Activated CD8-positive, alpha-beta memory T cell treated with anti-CD3 and anti-CD28 coated beads, Interleukin-2, amount 10 ng/mL, durations not matched to agents 7 days and 5 days (primary cell): Measurements from ENCODE around the gene LYPD3. TPM values are rescaled to one million over a fixed set of nuclear protein-coding genes. Genes with fewer than 3 reads are reported as not detected.
"Not testable (repeated sequence)": the region's sequence is repeated elsewhere in the genome, so short reads cannot be mapped to it uniquely, and the experiment has no call there.

Source experiments
- ATAC-seq: fragments of 150-1000 bp; cut with Tn5 transposase; one replicate; pipeline ENCODE4 v1.10.0; 2021; ENCODE audit warnings: moderate library complexity
- CTCF ChIA-PET: fragments of 350-600 bp; sonication (Branson Sonifier 250); formaldehyde crosslinking; loops from one replicate; lab custom pipeline; 2021; ENCODE audit warnings: antibody characterized with exemption; lab: Charles Lee
- DNase-seq: peaks from one replicate; pipeline ENCODE4 v3.0.0-alpha.2; 2020
- H3K27ac Mint-ChIP-seq: one replicate; pipeline ENCODE4 v1.8.0; 2021; ENCODE audit warnings: mild to moderate bottlenecking, mixed read lengths
- H3K27me3 Mint-ChIP-seq: one replicate; pipeline ENCODE4 v1.8.0; 2021; ENCODE audit warnings: mixed read lengths
- H3K36me3 Mint-ChIP-seq: one replicate; pipeline ENCODE4 v1.8.0; 2021; ENCODE audit warnings: mild to moderate bottlenecking, mixed read lengths
- H3K4me1 Mint-ChIP-seq: one replicate; pipeline ENCODE4 v1.8.0; 2021; ENCODE audit warnings: mixed read lengths
- H3K4me3 Mint-ChIP-seq: one replicate; pipeline ENCODE4 v1.8.0; 2021; ENCODE audit warnings: mild to moderate bottlenecking, moderate library complexity, mixed read lengths
- H3K9me3 Mint-ChIP-seq: one replicate; pipeline ENCODE4 v1.8.0; 2022; ENCODE audit warnings: low read depth, mixed read lengths
- total RNA-seq, 2 experiments: library from RNA; stranded (reverse); gene quantifications; one replicate each; pipeline ENCODE4 v1.2.3, GENCODE V29; 2021

Gene LYPD3
- under 1 TPM; 0.23 to 0.33 TPM for total RNA-seq

DNA sequence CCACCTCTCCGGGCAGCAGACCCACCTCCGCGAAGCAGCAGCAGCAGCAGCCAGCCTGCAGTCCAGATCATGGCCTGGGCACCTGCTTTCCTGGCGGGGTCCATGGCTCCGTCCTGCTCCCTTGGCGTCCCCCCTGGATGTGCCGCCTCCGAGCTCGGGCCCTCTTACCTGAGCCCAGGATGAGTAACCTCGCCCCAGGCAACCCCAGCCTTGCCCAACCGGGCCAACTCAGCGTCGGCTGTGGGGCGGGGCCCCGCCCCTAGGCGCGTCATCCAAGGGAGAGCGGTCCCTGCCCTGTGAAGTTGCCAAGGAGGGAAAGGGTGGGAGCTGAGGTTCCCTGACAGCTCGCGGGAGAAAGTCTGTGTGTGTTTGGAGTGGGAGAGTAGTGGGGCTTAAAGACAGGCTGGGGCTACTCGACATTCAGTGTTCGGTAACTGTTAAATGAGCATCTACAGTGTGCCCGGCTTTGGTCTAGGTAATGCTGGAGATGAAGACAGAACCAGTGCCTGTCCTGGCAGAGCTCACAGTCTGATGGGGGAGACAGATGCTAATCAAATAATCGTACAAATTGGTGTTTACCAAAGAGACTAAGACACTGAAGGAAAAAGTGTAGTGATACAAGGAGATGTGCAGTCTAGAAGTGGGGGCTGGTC lies at the start of gene LYPD3:
TSS of gene LYPD3 (minus strand) at position 141 of the 653 bp plus-strand sequence. CDS start at position 104, 37 bp downstream.
- Mint-ChIP-seq H3K27me3 (peaks cover 4% of the 10 kb centered on the region), H3K4me1 (peaks cover 30% of the 10 kb centered on the region), H3K36me3 (no peaks in the 10 kb centered on the region), H3K4me3 (peak within 1 kb of the TSS; percentile 90), H3K27ac (peak within 1 kb of the TSS; percentile 41), H3K9me3 (no peaks in the 10 kb centered on the region)
- ATAC-seq (no peak), DNase-seq (no peak)
- CTCF ChIA-PET, result interaction anchor here (0.7 to 5.2 kb wide), 4 partner anchors 11 to 55 kb away, joined by 3 to 54 read pairs (median 4); no protein-coding TSS in a partner anchor

DNA sequence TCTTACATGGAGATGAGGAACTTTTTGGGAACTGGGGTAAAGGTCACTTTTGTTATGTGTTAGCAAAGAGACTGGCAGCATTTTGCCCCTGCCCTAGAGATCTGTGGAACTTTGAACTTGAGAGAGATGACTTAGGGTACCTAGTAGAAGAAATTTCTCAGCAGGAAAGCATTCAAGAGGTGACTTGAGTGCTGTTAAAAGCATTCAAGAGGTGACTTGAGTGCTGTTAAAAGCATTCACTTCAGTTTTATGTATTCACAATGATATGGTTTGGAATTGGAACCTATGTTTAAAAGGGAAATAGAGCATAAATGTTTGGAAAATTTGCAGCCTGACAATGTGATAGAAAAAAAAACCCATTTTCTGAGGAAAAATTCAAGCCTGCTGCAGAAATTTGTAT lies 47.0 kb upstream of the LYPD3 start:
- DNase-seq, H3K4me3 Mint-ChIP-seq, H3K4me1 Mint-ChIP-seq, H3K27ac Mint-ChIP-seq, H3K9me3 Mint-ChIP-seq, ATAC-seq, H3K27me3 Mint-ChIP-seq: not testable (repeated sequence)
- CTCF ChIA-PET, result interaction anchor here (0.8 kb wide), 1 partner anchor 65 kb away, joined by 3 read pairs; no protein-coding TSS in a partner anchor
- peaks cover 28% of the 10 kb centered on the region for H3K36me3 Mint-ChIP-seq

- Mint-ChIP-seq H3K36me3 (peaks cover 26% of the 10 kb centered on the region), H3K27ac (no peak overlapping the region), H3K4me1 (peaks cover 3% of the 10 kb centered on the region), H3K9me3 (no peaks in the 10 kb centered on the region), H3K4me3 (no peak overlapping the region), H3K27me3 (no peaks in the 10 kb centered on the region)
- CTCF ChIA-PET, result interaction anchor here (1.2 to 2.5 kb wide), 2 partner anchors 8 to 64 kb away, joined by 4 to 8 read pairs; no protein-coding TSS in a partner anchor
- no peak for ATAC-seq
- DNase-seq, result no peak
These were observed 45.9 kb upstream of the LYPD3 start for GRCh38 chr19:43511324-43511723.

DNA sequence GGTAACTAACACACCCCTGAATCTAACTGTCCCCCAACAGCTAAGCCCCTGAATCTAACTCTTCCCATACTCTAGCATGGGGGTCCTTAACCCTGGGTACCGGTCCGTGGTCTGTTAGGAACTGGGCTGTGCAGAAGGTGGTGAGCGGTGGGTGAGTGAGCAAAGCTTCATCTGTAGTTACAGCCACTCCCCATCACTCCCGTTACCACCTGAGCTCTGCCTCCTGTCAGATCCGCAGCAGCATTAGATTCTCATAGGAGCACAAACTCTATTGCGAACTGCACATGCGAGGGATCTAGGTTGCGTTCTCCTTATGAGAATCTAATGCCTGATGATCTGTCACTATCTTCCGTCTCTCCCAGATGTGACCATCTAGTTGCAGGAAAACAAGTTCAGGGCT lies 45.3 kb upstream of the LYPD3 start:
- no peak for ATAC-seq
- no peak overlapping the region for H3K27ac Mint-ChIP-seq
- no peaks in the 10 kb centered on the region for H3K27me3 Mint-ChIP-seq
- CTCF ChIA-PET, result interaction anchor here (1.1 to 2.5 kb wide), 4 partner anchors 9 to 64 kb away, joined by 3 to 8 read pairs (median 5); no protein-coding TSS in a partner anchor
- H3K4me1 Mint-ChIP-seq, result peaks cover 2% of the 10 kb centered on the region
- peaks cover 27% of the 10 kb centered on the region for H3K36me3 Mint-ChIP-seq
- no peaks in the 10 kb centered on the region for H3K9me3 Mint-ChIP-seq
- H3K4me3 Mint-ChIP-seq, result no peak overlapping the region
- DNase-seq, result no peak

- peaks cover 23% of the 10 kb centered on the region for H3K36me3 Mint-ChIP-seq
- H3K9me3 Mint-ChIP-seq, result no peaks in the 10 kb centered on the region
- no peaks in the 10 kb centered on the region for H3K27me3 Mint-ChIP-seq
- ATAC-seq (no peak), DNase-seq (no peak)
- no peak overlapping the region for H3K4me3 Mint-ChIP-seq
- H3K4me1 Mint-ChIP-seq, result peaks cover 19% of the 10 kb centered on the region
- no peak overlapping the region for H3K27ac Mint-ChIP-seq
- CTCF ChIA-PET, result interaction anchor here (1.0 to 1.6 kb wide), 2 partner anchors 11 to 61 kb away, joined by 3 to 4 read pairs; no protein-coding TSS in a partner anchor
These were observed 42.5 kb upstream of the LYPD3 start for GRCh38 chr19:43507880-43508279.

- Mint-ChIP-seq H3K4me1 (peaks cover 21% of the 10 kb centered on the region), H3K36me3 (peaks cover 23% of the 10 kb centered on the region), H3K9me3 (no peaks in the 10 kb centered on the region), H3K4me3 (no peak overlapping the region), H3K27ac (no peak overlapping the region), H3K27me3 (no peaks in the 10 kb centered on the region)
- no peak for DNase-seq
- ATAC-seq, result no peak
- CTCF ChIA-PET, result interaction anchor here (4.0 to 4.5 kb wide), 2 partner anchors 13 to 60 kb away, joined by 28 to 31 read pairs; no protein-coding TSS in a partner anchor
These were observed 41.2 kb upstream of the LYPD3 start for GRCh38 chr19:43506629-43507028.

DNA sequence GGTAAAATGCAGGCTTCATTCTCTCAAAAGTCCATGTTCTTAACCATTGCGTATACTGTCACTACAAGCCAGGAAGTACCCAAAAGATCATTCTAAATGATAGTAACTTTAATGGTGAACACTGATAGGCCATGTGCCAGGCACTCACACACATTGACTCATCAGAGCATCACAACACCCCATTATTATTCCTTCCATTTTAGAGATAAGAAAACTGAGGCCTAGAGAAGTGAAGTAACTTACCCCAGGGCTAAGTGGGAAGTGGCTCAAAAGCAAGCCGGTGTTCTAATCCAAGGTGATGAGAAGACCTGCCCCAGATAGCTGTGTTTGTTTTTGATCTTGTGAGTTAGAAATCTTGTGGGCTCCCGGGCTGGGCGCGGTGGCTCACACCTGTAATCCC lies 40.5 kb upstream of the LYPD3 start:
- Mint-ChIP-seq H3K4me1 (peaks cover 21% of the 10 kb centered on the region), H3K27ac (peak overlapping the region; percentile 65), H3K4me3 (no peak overlapping the region), H3K36me3 (peaks cover 21% of the 10 kb centered on the region), H3K9me3 (no peaks in the 10 kb centered on the region), H3K27me3 (no peaks in the 10 kb centered on the region)
- no peak for ATAC-seq
- DNase-seq, result no peak
- CTCF ChIA-PET, result interaction anchor here (0.7 to 4.5 kb wide), 6 partner anchors 13 to 73 kb away, joined by 3 to 31 read pairs (median 8); no protein-coding TSS in a partner anchor

DNA sequence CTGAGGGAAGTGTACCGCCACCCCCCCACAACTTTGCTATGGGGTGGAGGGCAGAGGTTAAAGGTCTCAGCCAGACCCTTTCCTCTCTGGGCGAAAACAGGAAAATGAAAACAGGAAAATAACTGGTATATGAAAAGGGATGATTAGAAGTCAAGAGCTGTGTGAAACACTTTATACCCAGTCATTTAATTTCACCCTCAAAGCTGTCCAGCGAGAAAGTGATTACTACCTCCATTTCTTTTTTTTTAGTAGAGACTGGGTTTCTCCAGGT lies 39.7 kb upstream of the LYPD3 start:
- Mint-ChIP-seq H3K27ac (peak overlapping the region; percentile 26), H3K9me3 (no peaks in the 10 kb centered on the region), H3K4me3 (peak overlapping the region; percentile 97), H3K4me1 (peaks cover 21% of the 10 kb centered on the region), H3K27me3 (no peaks in the 10 kb centered on the region), H3K36me3 (peaks cover 18% of the 10 kb centered on the region)
- CTCF ChIA-PET, result interaction anchor here (0.7 to 4.5 kb wide), 10 partner anchors 8 to 90 kb away, joined by 3 to 31 read pairs (median 4); partner anchors contain the start of genes IRGQ and ZNF576
- DNase-seq, result no peak
- no peak for ATAC-seq

DNA sequence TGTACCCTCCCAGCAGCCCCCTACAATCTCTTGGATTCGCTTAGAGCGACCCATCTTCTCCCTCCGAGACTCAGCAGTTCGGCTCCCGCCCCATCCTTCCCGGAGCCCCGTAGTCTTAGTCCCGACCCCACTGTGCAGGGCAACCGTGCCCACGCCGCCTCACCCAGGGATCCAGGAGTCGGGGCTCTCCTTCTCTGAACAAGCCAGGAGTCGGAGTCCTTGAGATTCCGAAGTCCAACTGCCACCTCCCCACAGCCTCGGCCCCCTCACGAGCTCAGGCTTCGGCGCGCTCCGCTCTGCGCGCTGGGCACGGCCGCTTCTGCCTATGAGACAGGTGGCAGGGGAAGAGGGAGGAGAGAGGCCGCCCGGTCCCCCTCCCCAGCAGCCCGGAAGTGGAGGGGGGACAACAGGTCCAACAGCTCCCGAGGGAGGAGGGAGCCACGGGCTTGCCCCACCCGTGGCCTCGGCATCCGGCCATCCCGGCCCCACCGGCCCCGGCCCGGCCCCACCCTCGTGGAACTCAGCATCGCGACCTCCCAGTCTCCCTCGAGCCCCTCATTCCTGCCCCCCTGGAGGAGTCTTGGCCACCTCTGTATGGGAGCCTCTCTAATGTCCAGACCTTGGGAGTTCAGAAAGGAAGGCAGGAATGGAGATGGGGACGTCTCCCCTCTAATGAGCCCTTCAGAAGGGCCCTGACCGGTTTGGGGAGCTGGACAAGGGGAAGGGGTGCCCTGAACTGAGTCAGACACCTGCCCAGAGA lies 39.2 kb upstream of the LYPD3 start, which contains the start of gene PHLDB3:
TSS of gene PHLDB3 (minus strand) at position 321 of the 760 bp plus-strand sequence. CDS start 628 bp downstream, outside the sequence.
- H3K27ac Mint-ChIP-seq, result peak within 1 kb of the TSS; percentile 91
- no peaks in the 10 kb centered on the region for H3K27me3 Mint-ChIP-seq
- DNase-seq (peak; percentile 63), ATAC-seq (peak; percentile 54)
- H3K36me3 Mint-ChIP-seq, result peaks cover 14% of the 10 kb centered on the region
- H3K4me3 Mint-ChIP-seq, result peak within 1 kb of the TSS; percentile 97
- H3K9me3 Mint-ChIP-seq, result no peaks in the 10 kb centered on the region
- CTCF ChIA-PET, result interaction anchor here (0.8 to 4.5 kb wide), 15 partner anchors 9 to 90 kb away, joined by 3 to 31 read pairs (median 4); partner anchors contain the start of genes IRGQ, ZNF575 and ZNF576
- peaks cover 21% of the 10 kb centered on the region for H3K4me1 Mint-ChIP-seq

- no peaks in the 10 kb centered on the region for H3K9me3 Mint-ChIP-seq
- ATAC-seq (peak; percentile 95), DNase-seq (peak; percentile 99)
- peaks cover 12% of the 10 kb centered on the region for H3K36me3 Mint-ChIP-seq
- CTCF ChIA-PET, result interaction anchor here (0.8 to 4.5 kb wide), 13 partner anchors 9 to 91 kb away, joined by 3 to 31 read pairs (median 4); partner anchors contain the start of genes IRGQ, ZNF575 and ZNF576
- peak overlapping the region; percentile 97 for H3K4me3 Mint-ChIP-seq
- peaks cover 21% of the 10 kb centered on the region for H3K4me1 Mint-ChIP-seq
- H3K27ac Mint-ChIP-seq, result peak overlapping the region; percentile 91
- no peaks in the 10 kb centered on the region for H3K27me3 Mint-ChIP-seq
These were observed 38.4 kb upstream of the LYPD3 start for GRCh38 chr19:43503501-43504425.

- no peaks in the 10 kb centered on the region for H3K27me3 Mint-ChIP-seq
- H3K4me1 Mint-ChIP-seq, result peaks cover 21% of the 10 kb centered on the region
- no peaks in the 10 kb centered on the region for H3K9me3 Mint-ChIP-seq
- CTCF ChIA-PET, result interaction anchor here (0.8 to 4.0 kb wide), 6 partner anchors 9 to 93 kb away, joined by 3 to 28 read pairs (median 6); partner anchors contain the start of genes IRGQ and ZNF576
- no peak for DNase-seq
- no peak overlapping the region for H3K4me3 Mint-ChIP-seq
- H3K27ac Mint-ChIP-seq, result no peak overlapping the region
- no peak for ATAC-seq
- H3K36me3 Mint-ChIP-seq, result peaks cover 7% of the 10 kb centered on the region
These were observed 37.1 kb upstream of the LYPD3 start for GRCh38 chr19:43502419-43502976.
